SK-N-SH (cell line): ENCODE data around the gene LYPD4. TPM values are rescaled to one million over a fixed set of nuclear protein-coding genes. Genes with fewer than 3 reads are reported as not detected.

Experiments used
- CTCF ChIA-PET: fragments of 300-600, 350-600 bp; formaldehyde crosslinking; extraction: SDS; loops from one replicate; lab custom pipeline; 2021; lab: Yijun Ruan, JAX
- POLR2A ChIA-PET: fragments of 350-600 bp; sonication (Branson Sonifier 250); formaldehyde crosslinking; extraction: SDS; loops from one replicate; lab custom pipeline; 2020; ENCODE audit warnings: antibody characterized with exemption, inconsistent platforms; lab: Yijun Ruan, JAX
- DNase-seq: peaks from one replicate; pipeline ENCODE4 v3.0.0; 2012
- H2AFZ ChIP-seq: fragments of 200-600 bp; sonication (generic); 2 replicates; pipeline ENCODE4 v1.8.1; 2016; ENCODE audit warnings: antibody characterized with exemption, mild to moderate bottlenecking, low read depth
- H3F3A ChIP-seq: fragments of 200-600 bp; sonication (generic); replicated peaks from 2 replicates; pipeline ENCODE3; 2016; ENCODE audit warnings: antibody characterized with exemption, mild to moderate bottlenecking; ENCODE audit not compliant: insufficient read depth
- H3K27ac ChIP-seq, 2 experiments: fragments of 200-500 bp in 1 of 2; fragments of 200-600 bp in 1 of 2; sonication (Bioruptor generic) in 1 of 2; sonication (generic), shearing (Covaris generic) in 1 of 2; 2 replicates each; pipeline versions ENCODE4 v1.5.1 to v1.6.1; 2014 to 2016; ENCODE audit warnings: low read depth in 2 of 2, inconsistent platforms in 1 of 2, low read length in 1 of 2, mild to moderate bottlenecking in 1 of 2, mixed read lengths in 1 of 2
- H3K27me3 ChIP-seq: fragments of 200-600 bp; sonication (generic), shearing (Covaris generic); 2 replicates; pipeline ENCODE4 v1.6.1; 2016; ENCODE audit warnings: mixed run types; ENCODE audit not compliant: insufficient read depth
- H3K36me3 ChIP-seq, 2 experiments: fragments of 200-500 bp in 1 of 2; fragments of 200-600 bp in 1 of 2; sonication (Bioruptor generic) in 1 of 2; sonication (generic) in 1 of 2; replicated peaks in 1 of 2; 2 replicates each; pipeline versions ENCODE3 to v1.5.1; 2014 to 2016; ENCODE audit warnings: low read length in 1 of 2, mild to moderate bottlenecking in 1 of 2; ENCODE audit not compliant: insufficient read depth in 2 of 2, control insufficient read depth in 1 of 2
- H3K4me1 ChIP-seq, 2 experiments: fragments of 200-500 bp in 1 of 2; fragments of 200-600 bp in 1 of 2; sonication (Bioruptor generic) in 1 of 2; sonication (generic), shearing (Covaris generic) in 1 of 2; 2 replicates each; pipeline versions ENCODE4 v1.5.1 to v1.6.1; 2014 to 2016; ENCODE audit warnings: low read depth in 1 of 2, low read length in 1 of 2, mixed run types in 1 of 2; ENCODE audit not compliant: insufficient read depth in 2 of 2, control insufficient read depth in 1 of 2
- H3K4me2 ChIP-seq: fragments of 200-600 bp; sonication (generic), shearing (Covaris generic); 2 replicates; pipeline ENCODE4 v1.6.1; 2017; ENCODE audit warnings: mixed run types
- H3K4me3 ChIP-seq, 2 experiments: fragments of 200-500 bp in 1 of 2; fragments of 200-600 bp in 1 of 2; sonication (Bioruptor generic) in 1 of 2; sonication (generic), shearing (Covaris generic) in 1 of 2; 2 replicates each; pipeline versions ENCODE4 v1.5.1 to v1.8.1; 2014 to 2016; ENCODE audit warnings: low read depth in 2 of 2, inconsistent platforms in 1 of 2, low read length in 1 of 2, mild to moderate bottlenecking in 1 of 2, mixed read lengths in 1 of 2, moderate library complexity in 1 of 2
- H3K79me2 ChIP-seq: fragments of 200-600 bp; sonication (generic); 2 replicates; pipeline ENCODE4 v1.8.1; 2017; ENCODE audit warnings: mild to moderate bottlenecking; ENCODE audit not compliant: insufficient read depth
- H3K9ac ChIP-seq: fragments of 200-600 bp; sonication (generic); 2 replicates; pipeline ENCODE4 v1.6.1; 2017; ENCODE audit warnings: mixed run types
- H3K9me2 ChIP-seq: fragments of 200-600 bp; sonication (generic); 2 replicates; pipeline ENCODE4 v1.6.1; 2017; ENCODE audit warnings: mixed run types
- H3K9me3 ChIP-seq: fragments of 200-600 bp; sonication (generic); 2 replicates; pipeline ENCODE4 v1.6.1; 2017; ENCODE audit warnings: mixed run types, mild to moderate bottlenecking, moderate library complexity
- H4K20me1 ChIP-seq: fragments of 200-600 bp; sonication (generic); 2 replicates; pipeline ENCODE4 v1.6.1; 2017; ENCODE audit warnings: mild to moderate bottlenecking, mixed run types; ENCODE audit not compliant: insufficient read depth
- CHD2 ChIP-seq: fragments of 150-350 bp; IDR thresholded peaks from 2 replicates; pipeline ENCODE4 v1.6.1; 2018; ENCODE audit warnings: low read length; ENCODE audit not compliant: partially characterized antibody
- ELF1 ChIP-seq: IDR thresholded peaks from 2 replicates; pipeline ENCODE4 v1.4.0; 2012
- EP300 ChIP-seq, 2 experiments: IDR thresholded peaks; 2 replicates each; pipeline versions ENCODE4 v1.4.0 to v1.6.1; 2012; ENCODE audit warnings: borderline replicate concordance in 1 of 2, low read depth in 1 of 2, low read length in 1 of 2
- FOSL2 ChIP-seq: IDR thresholded peaks from 2 replicates; pipeline ENCODE4 v1.4.0; 2012; ENCODE audit warnings: low read depth, mild to moderate bottlenecking, moderate library complexity, borderline replicate concordance
- FOXJ3 ChIP-seq: sonication (generic); formaldehyde crosslinking; IDR thresholded peaks from 2 replicates; pipeline ENCODE4 v1.5.1; 2020; ENCODE audit warnings: mild to moderate bottlenecking, missing genetic modification reagents
- GABPA ChIP-seq: IDR thresholded peaks from 2 replicates; pipeline ENCODE4 v1.4.0; 2012; ENCODE audit warnings: low read depth, mild to moderate bottlenecking
- GATA2 ChIP-seq: sonication (generic); formaldehyde crosslinking; IDR thresholded peaks from 2 replicates; pipeline ENCODE4 v1.5.0; 2020; ENCODE audit warnings: mild to moderate bottlenecking, missing genetic modification reagents
- JUND ChIP-seq: IDR thresholded peaks from 2 replicates; pipeline ENCODE4 v1.4.0; 2012
- MXI1 ChIP-seq: IDR thresholded peaks from 2 replicates; pipeline ENCODE4 v1.6.1; 2012; ENCODE audit warnings: mild to moderate bottlenecking, low read depth, low read length, improper control_type of control experiment
- NRF1 ChIP-seq: IDR thresholded peaks from 2 replicates; pipeline ENCODE4 v1.6.1; 2012; ENCODE audit warnings: low read depth, mild to moderate bottlenecking, low read length
- POLR2AphosphoS5 ChIP-seq: IDR thresholded peaks from 2 replicates; pipeline ENCODE4 v1.6.1; 2012; ENCODE audit warnings: low read depth, low read length
- RCOR1 ChIP-seq: fragments of 150-350 bp; IDR thresholded peaks from 2 replicates; pipeline ENCODE4 v1.6.1; 2017; ENCODE audit warnings: antibody characterized with exemption, low read length
- RFX5 ChIP-seq: IDR thresholded peaks from 2 replicates; pipeline ENCODE4 v1.6.1; 2012; ENCODE audit warnings: mild to moderate bottlenecking, improper control_type of control experiment, low read length
- RXRA ChIP-seq: IDR thresholded peaks from 2 replicates; pipeline ENCODE4 v1.4.0; 2012; ENCODE audit warnings: low read depth, mild to moderate bottlenecking, borderline replicate concordance
- TAF1 ChIP-seq: IDR thresholded peaks from 2 replicates; pipeline ENCODE4 v1.6.1; 2012; ENCODE audit warnings: low read depth, mild to moderate bottlenecking, low read length, moderate library complexity, borderline replicate concordance
- USF1 ChIP-seq: IDR thresholded peaks from 2 replicates; pipeline ENCODE4 v1.4.0; 2012; ENCODE audit warnings: low read depth, borderline replicate concordance
- USF2 ChIP-seq: fragments of 150-350 bp; IDR thresholded peaks from 2 replicates; pipeline ENCODE4 v1.6.1; 2017; ENCODE audit warnings: antibody characterized with exemption, low read length, low read depth, borderline replicate concordance
- WGBS: methylation state at CpG from one replicate; pipeline ENCODE4 v1.1.6; 2017; ENCODE audit warnings: low lambda C conversion rate; 5-methylcytosine and 5-hydroxymethylcytosine counted together
- polyA plus RNA-seq, 3 experiments: library from polyadenylated mRNA; depleted of rRNA; stranded (reverse); fragments of >200 nt; gene quantifications; 2 replicates each; pipeline ENCODE4 v1.2.3, GENCODE V29; 2012
- TF ChIP-seq, protein P1 (sequence below): fragments of 200-600 bp; sonication (generic); IDR thresholded peaks from 2 replicates; pipeline ENCODE4 v1.6.1; 2017; ENCODE audit warnings: antibody characterized with exemption, mild to moderate bottlenecking, moderate library complexity
- TF ChIP-seq, protein P2 (sequence below): IDR thresholded peaks from 2 replicates; pipeline ENCODE4; 2012

The LYPD4 gene
- polyA plus RNA-seq, 1 of the 3 experiments (the other 2 are of a cell fraction), result not detected

DNA sequence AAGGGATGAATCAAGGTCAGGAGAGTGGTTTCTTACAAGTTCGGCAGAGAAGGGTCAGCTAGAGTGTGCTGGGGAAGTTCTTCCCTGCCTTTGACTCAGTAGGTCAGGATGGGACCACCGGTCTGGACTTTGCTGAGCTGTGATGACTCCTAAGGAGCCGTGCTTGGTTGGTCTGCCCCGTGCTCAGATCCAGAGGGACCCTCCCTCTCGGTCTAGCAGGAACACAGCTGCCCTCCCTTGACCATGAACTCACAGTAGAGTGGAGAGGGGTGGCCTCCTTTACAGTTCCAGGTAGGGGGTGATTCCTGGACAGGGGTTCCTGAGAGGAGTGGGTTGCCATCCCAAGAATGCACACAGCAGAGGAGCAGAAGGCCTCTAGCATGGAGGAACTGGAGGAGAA is 19.9 kb upstream of the LYPD4 start:
- Histone ChIP-seq H3K9me2 (no peaks in the 10 kb centered on the region), H3K4me1 (peaks cover 36 to 38% of the 10 kb centered on the region in 2 experiments), H3K79me2 (peaks cover 85% of the 10 kb centered on the region), H3K27ac (no peak overlapping the region), H3K9ac (peak overlapping the region; percentile 10; the same call in 1 of the 2 replicates), H3K36me3 (peaks cover 68 to 82% of the 10 kb centered on the region in 2 experiments), H3K4me2 (peak overlapping the region; percentile 11; the same call in 1 of the 2 replicates), H2AFZ (no peak overlapping the region), H3K4me3 (0 out of 4 replicates have a peak overlapping the region, but pooled peaks of 1 of the 2 experiments have one; percentile 27), H3F3A (peaks cover 55% of the 10 kb centered on the region), H4K20me1 (peaks cover 82% of the 10 kb centered on the region), H3K27me3 (no peaks in the 10 kb centered on the region), H3K9me3 (no peaks in the 10 kb centered on the region)
- WGBS, result 90% methylated on average over 3 of the region's 5 CpGs
- POLR2A ChIA-PET, result interaction anchor here (0.6 kb wide), 1 partner anchor 166 kb away, joined by 3 read pairs; no protein-coding TSS in a partner anchor
- TF ChIP-seq ELF1, result no peak
- TF ChIP-seq JUND, result no peak
- DNase-seq, result no peak
- CTCF ChIA-PET, result interaction anchor here (0.9 to 4.5 kb wide), 3 partner anchors 9 to 86 kb away, joined by 4 to 34 read pairs (median 6); no protein-coding TSS in a partner anchor

GRCh38 chr19:41863209-41863931 is 18.9 kb upstream of the LYPD4 start:
- TF ChIP-seq RXRA (no peak), CHD2 (no peak), GATA2 (CRISPR knock-in tag) (no peak), RFX5 (no peak), FOXJ3 (no peak), RCOR1 (no peak), FOSL2 (no peak), GABPA (no peak), JUND (no peak), ELF1 (no peak), USF1 (no peak), MXI1 (no peak), TAF1 (no peak), NRF1 (no peak), EP300 (IDR thresholded peaks at IDR 0.05; ENCODE audit: borderline replicate concordance in 1 of 2, low read depth in 1 of 2, low read length in 1 of 2) (no peak), POLR2AphosphoS5 (no peak), USF2 (no peak)
- TF ChIP-seq, protein P1, sequence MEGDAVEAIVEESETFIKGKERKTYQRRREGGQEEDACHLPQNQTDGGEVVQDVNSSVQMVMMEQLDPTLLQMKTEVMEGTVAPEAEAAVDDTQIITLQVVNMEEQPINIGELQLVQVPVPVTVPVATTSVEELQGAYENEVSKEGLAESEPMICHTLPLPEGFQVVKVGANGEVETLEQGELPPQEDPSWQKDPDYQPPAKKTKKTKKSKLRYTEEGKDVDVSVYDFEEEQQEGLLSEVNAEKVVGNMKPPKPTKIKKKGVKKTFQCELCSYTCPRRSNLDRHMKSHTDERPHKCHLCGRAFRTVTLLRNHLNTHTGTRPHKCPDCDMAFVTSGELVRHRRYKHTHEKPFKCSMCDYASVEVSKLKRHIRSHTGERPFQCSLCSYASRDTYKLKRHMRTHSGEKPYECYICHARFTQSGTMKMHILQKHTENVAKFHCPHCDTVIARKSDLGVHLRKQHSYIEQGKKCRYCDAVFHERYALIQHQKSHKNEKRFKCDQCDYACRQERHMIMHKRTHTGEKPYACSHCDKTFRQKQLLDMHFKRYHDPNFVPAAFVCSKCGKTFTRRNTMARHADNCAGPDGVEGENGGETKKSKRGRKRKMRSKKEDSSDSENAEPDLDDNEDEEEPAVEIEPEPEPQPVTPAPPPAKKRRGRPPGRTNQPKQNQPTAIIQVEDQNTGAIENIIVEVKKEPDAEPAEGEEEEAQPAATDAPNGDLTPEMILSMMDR, result no peak
- TF ChIP-seq, protein P2, sequence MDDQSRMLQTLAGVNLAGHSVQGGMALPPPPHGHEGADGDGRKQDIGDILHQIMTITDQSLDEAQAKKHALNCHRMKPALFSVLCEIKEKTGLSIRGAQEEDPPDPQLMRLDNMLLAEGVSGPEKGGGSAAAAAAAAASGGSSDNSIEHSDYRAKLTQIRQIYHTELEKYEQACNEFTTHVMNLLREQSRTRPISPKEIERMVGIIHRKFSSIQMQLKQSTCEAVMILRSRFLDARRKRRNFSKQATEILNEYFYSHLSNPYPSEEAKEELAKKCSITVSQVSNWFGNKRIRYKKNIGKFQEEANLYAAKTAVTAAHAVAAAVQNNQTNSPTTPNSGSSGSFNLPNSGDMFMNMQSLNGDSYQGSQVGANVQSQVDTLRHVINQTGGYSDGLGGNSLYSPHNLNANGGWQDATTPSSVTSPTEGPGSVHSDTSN, result no peak
- no peaks in the 10 kb centered on the region for H3K27me3 ChIP-seq
- no peak for DNase-seq
- 92% methylated on average over 11 of the region's 11 CpGs for WGBS
- peaks cover 58 to 77% of the 10 kb centered on the region in 2 experiments for H3K36me3 ChIP-seq
- peak overlapping the region; percentile 88 for H3K4me2 ChIP-seq
- peaks cover 84% of the 10 kb centered on the region for H3K79me2 ChIP-seq
- H3K9me2 ChIP-seq, result no peaks in the 10 kb centered on the region
- ChIA-PET POLR2A (interaction anchor here (2.0 kb wide), 1 partner anchor 10 kb away, joined by 14 read pairs; no protein-coding TSS in a partner anchor), CTCF (interaction anchor here (0.9 to 4.5 kb wide), 4 partner anchors 10 to 94 kb away, joined by 3 to 34 read pairs (median 7); no protein-coding TSS in a partner anchor)
- H3K4me3 ChIP-seq, result peak overlapping the region in 1 of 2 experiments; percentile 83; a peak in 1 of 4 replicates
- peaks cover 41 to 42% of the 10 kb centered on the region in 2 experiments for H3K4me1 ChIP-seq
- no peaks in the 10 kb centered on the region for H3K9me3 ChIP-seq
- H3K9ac ChIP-seq, result 0 out of 2 replicates have a peak overlapping the region, but pooled peaks have one; percentile 98
- peaks cover 72% of the 10 kb centered on the region for H4K20me1 ChIP-seq
- H3F3A ChIP-seq, result peaks cover 46% of the 10 kb centered on the region
- no peak overlapping the region for H2AFZ ChIP-seq
- no peak overlapping the region for H3K27ac ChIP-seq
